Measurements from ENCODE around the gene EHMT2. TPM values are rescaled to one million over a fixed set of nuclear protein-coding genes. Genes with fewer than 3 reads are reported as not detected.
A peak's percentile ranks its signal among the peaks of the same experiment; 100 is the strongest.

Gene EHMT2
- total RNA-seq, 1 donor from 2014 or later = 14.5 TPM

DNA sequence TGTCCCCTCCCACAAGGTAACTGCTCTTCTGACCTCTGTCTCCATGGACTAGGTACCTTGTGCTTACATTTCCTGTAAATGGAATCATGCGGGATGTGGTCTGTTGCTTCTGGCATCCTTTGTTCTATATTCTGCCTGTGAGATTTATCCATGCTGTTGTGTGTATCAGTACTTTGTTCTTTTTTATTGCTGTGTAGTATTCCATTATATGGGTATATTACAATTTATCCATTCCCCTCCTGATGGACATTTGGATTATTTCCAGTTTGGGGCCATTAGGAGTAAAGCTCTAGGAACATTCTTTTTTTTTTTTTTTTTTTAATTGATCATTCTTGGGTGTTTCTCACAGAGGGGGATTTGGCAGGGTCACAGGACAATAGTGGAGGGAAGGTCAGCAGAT is 33.5 kb upstream of the EHMT2 start:
- DNase-seq (ENCODE audit: low read depth) (no peak), FAIRE-seq (no peak)
- Histone ChIP-seq H3K27me3 (ENCODE audit: control insufficient read depth, insufficient read depth, low read length) (no peaks in the 10 kb centered on the region), H3K36me3 (ENCODE audit: control insufficient read depth, insufficient read depth, low read length) (no peaks in the 10 kb centered on the region), H3K4me3 (ENCODE audit: low read depth, low read length) (no peak overlapping the region)
- TF ChIP-seq, protein P1, sequence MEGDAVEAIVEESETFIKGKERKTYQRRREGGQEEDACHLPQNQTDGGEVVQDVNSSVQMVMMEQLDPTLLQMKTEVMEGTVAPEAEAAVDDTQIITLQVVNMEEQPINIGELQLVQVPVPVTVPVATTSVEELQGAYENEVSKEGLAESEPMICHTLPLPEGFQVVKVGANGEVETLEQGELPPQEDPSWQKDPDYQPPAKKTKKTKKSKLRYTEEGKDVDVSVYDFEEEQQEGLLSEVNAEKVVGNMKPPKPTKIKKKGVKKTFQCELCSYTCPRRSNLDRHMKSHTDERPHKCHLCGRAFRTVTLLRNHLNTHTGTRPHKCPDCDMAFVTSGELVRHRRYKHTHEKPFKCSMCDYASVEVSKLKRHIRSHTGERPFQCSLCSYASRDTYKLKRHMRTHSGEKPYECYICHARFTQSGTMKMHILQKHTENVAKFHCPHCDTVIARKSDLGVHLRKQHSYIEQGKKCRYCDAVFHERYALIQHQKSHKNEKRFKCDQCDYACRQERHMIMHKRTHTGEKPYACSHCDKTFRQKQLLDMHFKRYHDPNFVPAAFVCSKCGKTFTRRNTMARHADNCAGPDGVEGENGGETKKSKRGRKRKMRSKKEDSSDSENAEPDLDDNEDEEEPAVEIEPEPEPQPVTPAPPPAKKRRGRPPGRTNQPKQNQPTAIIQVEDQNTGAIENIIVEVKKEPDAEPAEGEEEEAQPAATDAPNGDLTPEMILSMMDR (IDR thresholded peaks at IDR 0.05; ENCODE audit: insufficient read depth, low read length, severe bottlenecking) = no peak

DNA sequence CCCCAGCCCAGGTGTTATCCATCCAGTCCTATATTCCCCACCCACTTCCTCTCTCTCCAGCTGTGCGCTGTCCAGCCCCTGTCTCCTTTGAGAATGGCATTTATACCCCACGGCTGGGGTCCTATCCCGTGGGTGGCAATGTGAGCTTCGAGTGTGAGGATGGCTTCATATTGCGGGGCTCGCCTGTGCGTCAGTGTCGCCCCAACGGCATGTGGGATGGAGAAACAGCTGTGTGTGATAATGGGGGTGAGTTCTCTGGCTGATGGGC is 31.1 kb upstream of the EHMT2 start:
- H3K27me3 ChIP-seq (ENCODE audit: control insufficient read depth, insufficient read depth, low read length) = no peaks in the 10 kb centered on the region
- FAIRE-seq (no peak), DNase-seq (ENCODE audit: low read depth) (no peak)
- H3K4me3 ChIP-seq (ENCODE audit: low read depth, low read length) = no peak overlapping the region
- TF ChIP-seq, protein P1 (IDR thresholded peaks at IDR 0.05; ENCODE audit: insufficient read depth, low read length, severe bottlenecking) = no peak
- no peaks in the 10 kb centered on the region for H3K36me3 ChIP-seq (ENCODE audit: control insufficient read depth, insufficient read depth, low read length)

DNA sequence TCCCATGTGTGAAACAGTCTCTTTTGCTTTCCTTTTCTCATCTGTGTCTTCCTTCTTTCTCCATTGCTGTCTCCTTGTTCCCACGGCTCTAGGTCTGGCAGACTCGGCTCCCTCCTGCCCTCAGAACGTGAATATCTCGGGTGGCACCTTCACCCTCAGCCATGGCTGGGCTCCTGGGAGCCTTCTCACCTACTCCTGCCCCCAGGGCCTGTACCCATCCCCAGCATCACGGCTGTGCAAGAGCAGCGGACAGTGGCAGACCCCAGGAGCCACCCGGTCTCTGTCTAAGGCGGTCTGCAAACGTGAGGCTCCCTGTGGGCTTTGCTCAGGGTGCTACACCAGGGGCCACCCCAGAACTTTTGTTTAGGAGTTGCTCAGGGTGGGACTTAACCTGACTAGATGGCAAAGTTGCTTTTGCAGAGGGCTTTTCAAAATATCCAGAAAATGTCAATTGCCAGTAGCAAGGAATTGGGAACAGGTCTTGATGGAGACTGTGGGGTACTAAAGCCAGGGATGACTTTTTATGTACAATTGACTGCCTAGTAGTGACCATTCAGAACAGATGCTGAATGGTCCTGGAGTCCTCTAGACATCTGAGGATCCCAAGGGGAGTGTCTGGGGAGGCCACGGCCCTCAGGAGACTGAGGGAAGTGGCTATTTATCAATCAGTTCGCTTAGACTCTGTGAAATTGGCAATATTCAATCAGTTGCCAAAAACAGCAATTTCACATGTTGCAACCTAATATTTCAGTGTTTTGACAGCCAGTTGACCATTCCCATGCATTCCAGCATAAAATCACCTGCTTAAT is 30.6 kb upstream of the EHMT2 start:
- Histone ChIP-seq H3K27me3 (ENCODE audit: control insufficient read depth, insufficient read depth, low read length) (no peaks in the 10 kb centered on the region), H3K36me3 (ENCODE audit: control insufficient read depth, insufficient read depth, low read length) (no peaks in the 10 kb centered on the region), H3K4me3 (ENCODE audit: low read depth, low read length) (no peak overlapping the region)
- TF ChIP-seq, protein P1 (IDR thresholded peaks at IDR 0.05; ENCODE audit: insufficient read depth, low read length, severe bottlenecking) = no peak
- FAIRE-seq = peak; percentile 47
- no peak for DNase-seq (ENCODE audit: low read depth)

DNA sequence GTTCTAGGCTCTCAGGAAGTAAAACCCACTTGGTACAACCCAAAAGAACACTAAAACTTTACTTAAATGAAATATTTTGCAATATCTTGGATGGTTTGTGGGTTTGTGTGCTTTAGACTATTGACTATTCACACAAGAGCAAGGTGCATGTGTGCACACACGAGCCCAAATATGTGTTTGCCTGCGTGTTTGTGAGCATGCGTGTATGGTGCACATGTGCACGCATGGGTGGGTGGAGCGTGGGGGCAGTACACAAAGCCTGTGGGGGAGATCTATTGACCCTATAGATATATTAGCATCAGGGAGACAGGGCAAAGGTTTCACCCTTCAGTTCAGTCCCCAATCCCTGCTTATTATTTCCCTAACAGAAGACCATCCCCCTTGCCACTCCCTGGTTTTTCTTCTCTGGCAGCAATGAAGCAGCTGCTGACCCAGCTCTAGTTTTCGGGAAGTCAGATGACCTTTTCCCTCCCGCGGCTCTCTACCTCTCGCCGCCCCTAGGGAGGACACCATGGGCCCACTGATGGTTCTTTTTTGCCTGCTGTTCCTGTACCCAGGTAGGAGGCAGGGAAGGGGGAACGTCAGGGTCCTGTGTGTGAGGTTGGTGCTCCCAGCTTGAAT is 29.9 kb upstream of the EHMT2 start, which contains the start of gene C2:
Gene C2 (plus strand): TSS at position 476 of the 621 bp plus-strand sequence. CDS start 36 bp downstream, at position 512.
- no peak for FAIRE-seq

DNA sequence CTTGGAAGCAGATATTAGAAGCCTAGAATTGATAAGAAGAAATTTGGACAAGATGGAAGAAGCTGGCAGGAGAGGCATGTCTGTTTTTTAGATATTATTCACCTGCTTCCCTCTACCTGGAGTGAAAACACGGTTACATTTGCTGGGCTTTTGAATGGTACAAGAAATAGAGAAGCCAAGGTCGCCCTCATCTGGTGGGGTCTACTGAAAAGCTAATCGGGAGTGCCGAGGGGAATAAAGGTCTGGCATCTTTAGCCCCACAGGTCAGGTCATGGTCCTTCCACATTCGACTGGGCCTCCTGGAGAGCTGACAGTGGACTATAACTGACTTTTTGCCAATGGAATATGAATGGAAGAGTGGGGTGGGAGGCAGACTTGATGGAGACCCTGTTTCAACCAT is 25.4 kb upstream of the EHMT2 start:
- no peak for DNase-seq (ENCODE audit: low read depth)
- H3K36me3 ChIP-seq (ENCODE audit: control insufficient read depth, insufficient read depth, low read length) = no peaks in the 10 kb centered on the region
- no peak for FAIRE-seq
- H3K27me3 ChIP-seq (ENCODE audit: control insufficient read depth, insufficient read depth, low read length) = no peaks in the 10 kb centered on the region
- no peak overlapping the region for H3K4me3 ChIP-seq (ENCODE audit: low read depth, low read length)
- TF ChIP-seq, protein P1 (IDR thresholded peaks at IDR 0.05; ENCODE audit: insufficient read depth, low read length, severe bottlenecking) = no peak

More for the DNA sequence above, 29.9 kb upstream of the EHMT2 start, which contains the start of gene C2:
- H3K4me3 ChIP-seq (ENCODE audit: low read depth, low read length) = no peak within 1 kb of the TSS
- no peaks in the 10 kb centered on the region for H3K27me3 ChIP-seq (ENCODE audit: control insufficient read depth, insufficient read depth, low read length)
- TF ChIP-seq, protein P1 (IDR thresholded peaks at IDR 0.05; ENCODE audit: insufficient read depth, low read length, severe bottlenecking) = no peak
- H3K36me3 ChIP-seq (ENCODE audit: control insufficient read depth, insufficient read depth, low read length) = no peaks in the 10 kb centered on the region
- no peak for DNase-seq (ENCODE audit: low read depth)
